Skeletal muscle cell (primary cell): Measurements from ENCODE around the gene UBE2E2.

Source experiments
- DNase-seq: peaks from one replicate; pipeline ENCODE4 v3.0.0-alpha.2; 2010; ENCODE audit warnings: low read depth
- H3K4me3 ChIP-seq: 2 replicates; pipeline ENCODE4 v1.5.1; 2011; ENCODE audit warnings: low read depth, mild to moderate bottlenecking, control low read depth, low read length, moderate library complexity

The UBE2E2 gene

GRCh38 chr3:23236890-23237289, 33.8 kb downstream of the UBE2E2 start:
- no peak for DNase-seq
- H3K4me3 ChIP-seq = no peak overlapping the region

GRCh38 chr3:23238156-23238555, 35.0 kb downstream of the UBE2E2 start:
- no peak overlapping the region for H3K4me3 ChIP-seq
- no peak for DNase-seq

GRCh38 chr3:23238578-23238977, 35.5 kb downstream of the UBE2E2 start:
- no peak for DNase-seq
- no peak overlapping the region for H3K4me3 ChIP-seq

- no peak overlapping the region for H3K4me3 ChIP-seq
- no peak for DNase-seq
These were observed 36.3 kb downstream of the UBE2E2 start for GRCh38 chr3:23239211-23240068.

- no peak overlapping the region for H3K4me3 ChIP-seq
- no peak for DNase-seq
These were observed 37.2 kb downstream of the UBE2E2 start for GRCh38 chr3:23240171-23240785.

- DNase-seq = no peak
- H3K4me3 ChIP-seq = no peak overlapping the region
These were observed 38.1 kb downstream of the UBE2E2 start for GRCh38 chr3:23241256-23241655.

GRCh38 chr3:23242106-23242505, 39.0 kb downstream of the UBE2E2 start:
- no peak overlapping the region for H3K4me3 ChIP-seq
- DNase-seq = no peak

- no peak for DNase-seq
These were observed 41.4 kb downstream of the UBE2E2 start for GRCh38 chr3:23244324-23245041.

GRCh38 chr3:23246651-23247050, 43.5 kb downstream of the UBE2E2 start:
- H3K4me3 ChIP-seq = no peak overlapping the region
- DNase-seq = no peak

More at GRCh38 chr3:23244324-23245041, 41.4 kb downstream of the UBE2E2 start:
- H3K4me3 ChIP-seq = no peak overlapping the region

- no peak for DNase-seq
These were observed 45.5 kb downstream of the UBE2E2 start for GRCh38 chr3:23248594-23249131.

GRCh38 chr3:23249961-23250360, 46.8 kb downstream of the UBE2E2 start:
- no peak overlapping the region for H3K4me3 ChIP-seq
- DNase-seq = no peak

More at GRCh38 chr3:23248594-23249131, 45.5 kb downstream of the UBE2E2 start:
- H3K4me3 ChIP-seq = no peak overlapping the region

GRCh38 chr3:23252122-23252521, 49.0 kb downstream of the UBE2E2 start:
- no peak for DNase-seq
- no peak overlapping the region for H3K4me3 ChIP-seq

- no peak overlapping the region for H3K4me3 ChIP-seq
- no peak for DNase-seq
These were observed 50.1 kb downstream of the UBE2E2 start for GRCh38 chr3:23253214-23253613.

GRCh38 chr3:23254282-23254681, 51.2 kb downstream of the UBE2E2 start:
- no peak overlapping the region for H3K4me3 ChIP-seq
- no peak for DNase-seq

GRCh38 chr3:23254835-23255234, 51.7 kb downstream of the UBE2E2 start:
- no peak overlapping the region for H3K4me3 ChIP-seq
- DNase-seq = no peak

GRCh38 chr3:23256741-23257435, 53.8 kb downstream of the UBE2E2 start:
- H3K4me3 ChIP-seq = no peak overlapping the region
- no peak for DNase-seq

GRCh38 chr3:23258110-23258509, 55.0 kb downstream of the UBE2E2 start:
- no peak for DNase-seq
- H3K4me3 ChIP-seq = no peak overlapping the region

- DNase-seq = no peak
These were observed 56.4 kb downstream of the UBE2E2 start for GRCh38 chr3:23259515-23259914.

GRCh38 chr3:23262766-23263165, 59.6 kb downstream of the UBE2E2 start:
- no peak for DNase-seq
- H3K4me3 ChIP-seq = no peak overlapping the region

More at GRCh38 chr3:23259515-23259914, 56.4 kb downstream of the UBE2E2 start:
- no peak overlapping the region for H3K4me3 ChIP-seq
